Activated B cell treated with CpG ODN at 0.5 μM for 24 hours (primary cell): ENCODE data around the gene DYNLT4. TPM values are rescaled to one million over a fixed set of nuclear protein-coding genes. Genes with fewer than 3 reads are reported as not detected.
"Not testable (repeated sequence)": the region's sequence is repeated elsewhere in the genome, so short reads cannot be mapped to it uniquely, and the experiment has no call there.

Experiments used
- ATAC-seq: fragments of 200-7000 bp; cut with Tn5 transposase; one replicate; pipeline ENCODE4 v1.10.0; 2021; ENCODE audit warnings: low read depth, mild to moderate bottlenecking, moderate library complexity
- CTCF ChIA-PET: fragments of 350-600 bp; sonication (Branson Sonifier 250); formaldehyde crosslinking; loops from one replicate; lab custom pipeline; 2021; ENCODE audit warnings: antibody characterized with exemption; lab: Charles Lee
- POLR2A ChIA-PET: fragments of 350-600 bp; sonication (Branson Sonifier 250); formaldehyde crosslinking; loops from one replicate; lab custom pipeline; 2021; ENCODE audit warnings: antibody characterized with exemption; lab: Charles Lee
- DNase-seq: peaks from one replicate; pipeline ENCODE4 v3.0.0; 2022
- H3K27ac Mint-ChIP-seq: one replicate; pipeline ENCODE4 v1.8.0; 2020; ENCODE audit warnings: mixed read lengths
- H3K27me3 Mint-ChIP-seq: one replicate; pipeline ENCODE4 v1.8.0; 2021; ENCODE audit warnings: mixed read lengths
- H3K36me3 Mint-ChIP-seq: one replicate; pipeline ENCODE4 v1.8.0; 2021; ENCODE audit warnings: low read depth, mixed read lengths
- H3K4me1 Mint-ChIP-seq: one replicate; pipeline ENCODE4 v1.8.0; 2021; ENCODE audit warnings: mixed read lengths
- H3K4me3 Mint-ChIP-seq: one replicate; pipeline ENCODE4 v1.8.0; 2020; ENCODE audit warnings: mild to moderate bottlenecking, mixed read lengths
- H3K9me3 Mint-ChIP-seq: one replicate; pipeline ENCODE4 v1.8.0; 2020; ENCODE audit warnings: mixed read lengths
- intact Hi-C: fragments of 100-400 bp; cut with micrococcal nuclease; formaldehyde crosslinking; loops from one replicate; pipeline ENCODE4 v1.15.1; 2024
- total RNA-seq: library from RNA; stranded (reverse); gene quantifications from 2 replicates; pipeline ENCODE4 v1.2.3, GENCODE V29; 2022
- TF ChIP-seq, protein P1 (sequence below): fragments of 200-600 bp; IDR thresholded peaks from one replicate; pipeline ENCODE4 v1.8.0; 2022; ENCODE audit warnings: antibody characterized with exemption, mild to moderate bottlenecking

Gene DYNLT4
- total RNA-seq, 1 donor from 2014 or later = not detected

DNA sequence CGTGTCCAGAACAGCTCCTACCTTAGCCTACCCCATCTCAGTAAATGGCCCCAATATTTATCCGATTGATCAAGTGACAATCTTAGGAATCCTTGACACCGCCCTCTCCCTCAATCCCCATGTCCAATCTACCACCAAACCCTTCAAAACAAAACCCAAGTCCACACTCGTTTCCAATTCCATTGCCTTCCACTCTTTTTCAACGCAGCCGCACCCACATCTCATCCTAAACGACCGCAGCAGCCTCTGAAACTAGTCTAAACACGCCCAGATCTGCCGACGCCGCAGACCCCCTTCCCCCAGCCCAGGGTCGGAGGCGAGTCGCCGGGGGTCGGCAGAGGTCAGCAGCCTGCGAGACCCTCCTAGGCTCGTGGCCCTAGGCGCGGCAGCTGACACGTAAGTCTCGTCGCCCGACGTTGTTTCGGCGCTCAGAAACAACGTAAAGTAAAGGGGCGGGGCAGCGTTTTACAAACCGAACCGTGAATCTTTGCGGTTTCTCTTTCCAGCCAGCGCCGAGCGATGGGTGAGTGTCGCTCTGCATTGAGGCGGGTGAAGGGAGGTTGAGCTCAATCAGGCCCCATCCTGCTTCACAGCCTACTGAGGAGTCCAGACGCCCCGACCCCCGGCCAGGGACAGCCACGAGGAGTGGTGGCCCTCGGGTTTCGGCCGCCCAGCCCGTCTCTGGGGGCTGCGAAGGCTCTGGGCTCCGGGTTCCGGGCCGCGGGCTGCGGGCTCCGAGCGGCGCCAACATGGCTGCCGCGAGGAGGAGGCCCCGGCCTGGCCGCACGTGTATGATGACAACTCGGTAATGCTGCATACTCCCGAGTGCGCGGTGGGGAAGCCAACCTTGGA is 31.8 kb downstream of the DYNLT4 start, which contains the start of gene RPS8:
Gene RPS8, plus strand, starts transcription at position 463 of the 852 bp plus-strand sequence. Its CDS starts 57 bp downstream, at position 520.
- Mint-ChIP-seq H3K27me3 (no peaks in the 10 kb centered on the region), H3K9me3 (no peaks in the 10 kb centered on the region), H3K36me3 (peaks cover 50% of the 10 kb centered on the region), H3K27ac (peak within 1 kb of the TSS; percentile 99), H3K4me3 (peak within 1 kb of the TSS; percentile 98), H3K4me1 (peaks cover 40% of the 10 kb centered on the region)
- POLR2A ChIA-PET = interaction anchor here (0.5 to 6.3 kb wide), 46 partner anchors 9 to 808 kb away, joined by 3 to 149 read pairs (median 6); partner anchors contain the start of genes AKR1A1, ARMH1, BEST4 and BTBD19
- intact Hi-C loops = loop anchor here (1.0 to 2.0 kb wide), 5 partner anchors 11 to 53 kb away; partner anchors contain the start of genes KIF2C and RNU5D-1
- ATAC-seq = peak; percentile 82
- TF ChIP-seq, protein P1, sequence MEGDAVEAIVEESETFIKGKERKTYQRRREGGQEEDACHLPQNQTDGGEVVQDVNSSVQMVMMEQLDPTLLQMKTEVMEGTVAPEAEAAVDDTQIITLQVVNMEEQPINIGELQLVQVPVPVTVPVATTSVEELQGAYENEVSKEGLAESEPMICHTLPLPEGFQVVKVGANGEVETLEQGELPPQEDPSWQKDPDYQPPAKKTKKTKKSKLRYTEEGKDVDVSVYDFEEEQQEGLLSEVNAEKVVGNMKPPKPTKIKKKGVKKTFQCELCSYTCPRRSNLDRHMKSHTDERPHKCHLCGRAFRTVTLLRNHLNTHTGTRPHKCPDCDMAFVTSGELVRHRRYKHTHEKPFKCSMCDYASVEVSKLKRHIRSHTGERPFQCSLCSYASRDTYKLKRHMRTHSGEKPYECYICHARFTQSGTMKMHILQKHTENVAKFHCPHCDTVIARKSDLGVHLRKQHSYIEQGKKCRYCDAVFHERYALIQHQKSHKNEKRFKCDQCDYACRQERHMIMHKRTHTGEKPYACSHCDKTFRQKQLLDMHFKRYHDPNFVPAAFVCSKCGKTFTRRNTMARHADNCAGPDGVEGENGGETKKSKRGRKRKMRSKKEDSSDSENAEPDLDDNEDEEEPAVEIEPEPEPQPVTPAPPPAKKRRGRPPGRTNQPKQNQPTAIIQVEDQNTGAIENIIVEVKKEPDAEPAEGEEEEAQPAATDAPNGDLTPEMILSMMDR = no peak
- peak; percentile 84 for DNase-seq
- CTCF ChIA-PET = interaction anchor here (0.6 to 2.1 kb wide), 8 partner anchors 9 to 63 kb away, joined by 3 to 10 read pairs (median 3); partner anchors contain the start of genes PLK3 and RNU5D-1

DNA sequence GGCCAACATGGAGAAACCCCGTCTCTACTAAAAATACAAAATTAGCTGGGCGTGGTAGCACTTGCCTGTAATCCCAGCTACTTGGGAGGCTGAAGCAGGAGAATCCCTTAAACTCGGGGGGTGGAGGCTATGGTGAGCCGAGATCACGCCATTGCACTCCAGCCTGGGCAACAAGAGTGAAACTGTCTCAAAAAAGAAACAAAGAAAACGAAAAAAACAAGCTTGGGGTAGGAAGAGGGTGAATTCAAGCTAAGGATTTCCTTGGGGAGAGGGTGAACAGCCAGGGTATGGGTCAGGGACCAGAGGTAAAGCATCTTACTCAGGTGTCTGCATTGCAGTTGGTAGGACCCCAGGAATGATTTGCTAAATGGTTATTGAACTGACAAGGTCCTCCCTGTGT is 40.7 kb downstream of the DYNLT4 start:
- H3K27me3 Mint-ChIP-seq, ATAC-seq, intact Hi-C loops, H3K27ac Mint-ChIP-seq, H3K4me1 Mint-ChIP-seq, H3K4me3 Mint-ChIP-seq, H3K36me3 Mint-ChIP-seq, H3K9me3 Mint-ChIP-seq, DNase-seq: not testable (repeated sequence)
- ChIA-PET CTCF (interaction anchor here (1.0 kb wide), 1 partner anchor 18 kb away, joined by 3 read pairs; no protein-coding TSS in a partner anchor), POLR2A (interaction anchor here (0.7 to 2.3 kb wide), 6 partner anchors 9 to 53 kb away, joined by 3 to 10 read pairs (median 6); partner anchors contain the start of genes PLK3 and RPS8)

- Mint-ChIP-seq H3K4me3 (no peak overlapping the region), H3K36me3 (no peaks in the 10 kb centered on the region), H3K27me3 (no peaks in the 10 kb centered on the region), H3K27ac (no peak overlapping the region), H3K9me3 (no peaks in the 10 kb centered on the region), H3K4me1 (peaks cover 13% of the 10 kb centered on the region)
- DNase-seq = no peak
- TF ChIP-seq, protein P1 = no peak
- CTCF ChIA-PET = no interaction called here
- intact Hi-C loops = no loop called here
- POLR2A ChIA-PET = interaction anchor here (0.9 to 1.8 kb wide), 2 partner anchors 15 to 40 kb away, joined by 3 to 6 read pairs; no protein-coding TSS in a partner anchor
- ATAC-seq = no peak
These were observed 46.3 kb downstream of the DYNLT4 start for GRCh38 chr1:44760876-44761275.

- H3K9me3 Mint-ChIP-seq = no peaks in the 10 kb centered on the region
- no peak overlapping the region for H3K27ac Mint-ChIP-seq
- H3K4me3 Mint-ChIP-seq = no peak overlapping the region
- no peaks in the 10 kb centered on the region for H3K36me3 Mint-ChIP-seq
- TF ChIP-seq, protein P1 = no peak
- intact Hi-C loops = no loop called here
- DNase-seq = no peak
- no peaks in the 10 kb centered on the region for H3K27me3 Mint-ChIP-seq
- ChIA-PET POLR2A (interaction anchor here (1.1 to 1.8 kb wide), 3 partner anchors 17 to 41 kb away, joined by 3 to 6 read pairs (median 4); partner anchors contain the start of genes PLK3 and RPS8), CTCF (no interaction called here)
- no peak for ATAC-seq
- peaks cover 18% of the 10 kb centered on the region for H3K4me1 Mint-ChIP-seq
These were observed 48.1 kb downstream of the DYNLT4 start for GRCh38 chr1:44759077-44759476.

- DNase-seq (no peak), ATAC-seq (peak; percentile 70)
- ChIA-PET POLR2A (no interaction called here), CTCF (no interaction called here)
- Mint-ChIP-seq H3K36me3 (no peaks in the 10 kb centered on the region), H3K4me3 (no peak overlapping the region), H3K4me1 (peaks cover 25% of the 10 kb centered on the region), H3K9me3 (no peaks in the 10 kb centered on the region), H3K27ac (peak overlapping the region; percentile 59), H3K27me3 (no peaks in the 10 kb centered on the region)
- intact Hi-C loops = no loop called here
- TF ChIP-seq, protein P1 = no peak
These were observed 49.7 kb downstream of the DYNLT4 start for GRCh38 chr1:44757420-44757819.

Other genes starting within 250 kb of the DYNLT4 start
- gene TMEM53, start 132.9 kb downstream of the DYNLT4 start, total RNA-seq = 4.6 and 4.8 TPM in 2 replicates
- gene ARMH1, start 132.6 kb downstream of the DYNLT4 start, total RNA-seq = 18.1 and 19.9 TPM in 2 replicates
- gene RNU5D-1, start 76.2 kb downstream of the DYNLT4 start, total RNA-seq = not detected in 2 replicates
- 1.00 and 1.8 TPM in 2 replicates for gene KIF2C, start 67.5 kb downstream of the DYNLT4 start, total RNA-seq
- gene RPS8, start 31.8 kb downstream of the DYNLT4 start, total RNA-seq = 3,767 and 4,240 TPM in 2 replicates
- 0.49 and 0.62 TPM in 2 replicates for gene BEST4, start 19.2 kb downstream of the DYNLT4 start, total RNA-seq
- gene PLK3, start 7.0 kb downstream of the DYNLT4 start, total RNA-seq = 63.0 and 82.0 TPM in 2 replicates
- 25.8 and 27.6 TPM in 2 replicates for gene BTBD19, start 1.2 kb upstream of the DYNLT4 start, total RNA-seq
- 1.2 TPM in 2 replicates for gene PTCH2, start 35.9 kb upstream of the DYNLT4 start, total RNA-seq
- gene EIF2B3, start 179.2 kb upstream of the DYNLT4 start, total RNA-seq = 21.2 and 26.6 TPM in 2 replicates
- 40.3 and 49.9 TPM in 2 replicates for gene HECTD3, start 204.0 kb upstream of the DYNLT4 start, total RNA-seq
- gene UROD, start 204.9 kb upstream of the DYNLT4 start, total RNA-seq = 60.3 and 64.9 TPM in 2 replicates